ENCODE results near the gene NDUFB10.
A peak's percentile ranks its signal among the peaks of the same experiment; 100 is the strongest.

Gene NDUFB10

DNA sequence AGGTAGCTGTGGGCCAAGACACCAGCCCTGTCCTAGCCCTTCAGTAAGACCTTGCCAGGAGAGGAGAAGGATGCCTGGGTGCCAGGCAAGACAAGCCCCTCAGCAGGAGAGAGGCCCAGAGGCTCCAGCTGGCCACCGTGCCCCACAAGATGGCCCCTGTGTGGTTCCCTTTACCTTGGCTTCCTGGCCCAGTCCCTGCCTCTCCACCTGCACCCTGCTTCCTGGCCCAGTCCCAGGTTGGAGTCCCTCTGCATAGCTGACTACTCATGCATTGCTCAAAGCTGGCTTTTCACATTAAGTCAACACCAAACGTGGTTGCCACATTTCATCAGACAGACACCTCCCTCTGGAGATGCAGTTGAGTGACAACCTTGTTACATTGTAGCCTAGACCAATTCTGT, 34.4 kb downstream of the NDUFB10 start:
- no peak overlapping the region for H3K23ac ChIP-seq (ENCODE audit: low read depth, low read length, poor library complexity)
- H3K18ac ChIP-seq (ENCODE audit: low read length), result no peak overlapping the region
- no peak overlapping the region for H2BK15ac ChIP-seq (ENCODE audit: low read length)
- no peak overlapping the region for H3K14ac ChIP-seq (ENCODE audit: low read length)
- no peak for DNase-seq (ENCODE audit: low spot score)
- H3K4ac ChIP-seq (ENCODE audit: low read length), result no peak overlapping the region
- H2AK5ac ChIP-seq (ENCODE audit: low read depth, low read length), result no peak overlapping the region
- no CpG with 5 or more reads among the region's 2 CpGs for WGBS, 2 donors (ENCODE audit: extremely low coverage in 2 of 2, insufficient read length in 2 of 2, insufficient replicate concordance in 1 of 2)
- H4K91ac ChIP-seq (ENCODE audit: low read depth, low read length, poor library complexity), result no peak overlapping the region
- H3K4me2 ChIP-seq (ENCODE audit: insufficient read depth, low read length, poor library complexity, severe bottlenecking), result no peak overlapping the region
- no peak overlapping the region for H3K9ac ChIP-seq (ENCODE audit: low read depth, low read length, poor library complexity)
- H3K4me1 ChIP-seq (ENCODE audit: control insufficient read depth in 2 of 2, insufficient read depth in 1 of 2, low read depth in 1 of 2, low read length in 2 of 2), result peaks cover 12 to 18% of the 10 kb centered on the region in 2 donors
- H4K8ac ChIP-seq (ENCODE audit: low read depth, low read length), result no peak overlapping the region
- H3K27ac ChIP-seq (replicated peaks; ENCODE audit: low read length), result no peak overlapping the region
- peaks cover 0 to 4% of the 10 kb centered on the region in 2 donors for H3K9me3 ChIP-seq (replicated peaks in 1 of 2; ENCODE audit: control insufficient read depth in 2 of 2, insufficient read depth in 1 of 2, low read depth in 1 of 2, low read length in 2 of 2)
- no peak overlapping the region for H2AFZ ChIP-seq (ENCODE audit: low read length)
- H2BK5ac ChIP-seq (ENCODE audit: low read length), result no peak overlapping the region
- H2BK12ac ChIP-seq (ENCODE audit: low read length), result no peak overlapping the region
- peaks cover 16 to 36% (median 31%) of the 10 kb centered on the region in 3 experiments for H3K27me3 ChIP-seq (ENCODE audit: control insufficient read depth in 3 of 3, insufficient read depth in 3 of 3, low read depth in 1 of 3, low read length in 3 of 3)
- peaks cover 12 to 25% of the 10 kb centered on the region in 2 donors for H3K36me3 ChIP-seq (replicated peaks in 1 of 2; ENCODE audit: control insufficient read depth in 2 of 2, insufficient read depth in 2 of 2, low read length in 2 of 2)
- H3K4me3 ChIP-seq (ENCODE audit: low read length in 2 of 2), result no peak overlapping the region
- no peak overlapping the region for H2BK120ac ChIP-seq (ENCODE audit: low read depth, low read length)
- peaks cover 7% of the 10 kb centered on the region for H3K79me1 ChIP-seq (ENCODE audit: low read depth, low read length)

DNA sequence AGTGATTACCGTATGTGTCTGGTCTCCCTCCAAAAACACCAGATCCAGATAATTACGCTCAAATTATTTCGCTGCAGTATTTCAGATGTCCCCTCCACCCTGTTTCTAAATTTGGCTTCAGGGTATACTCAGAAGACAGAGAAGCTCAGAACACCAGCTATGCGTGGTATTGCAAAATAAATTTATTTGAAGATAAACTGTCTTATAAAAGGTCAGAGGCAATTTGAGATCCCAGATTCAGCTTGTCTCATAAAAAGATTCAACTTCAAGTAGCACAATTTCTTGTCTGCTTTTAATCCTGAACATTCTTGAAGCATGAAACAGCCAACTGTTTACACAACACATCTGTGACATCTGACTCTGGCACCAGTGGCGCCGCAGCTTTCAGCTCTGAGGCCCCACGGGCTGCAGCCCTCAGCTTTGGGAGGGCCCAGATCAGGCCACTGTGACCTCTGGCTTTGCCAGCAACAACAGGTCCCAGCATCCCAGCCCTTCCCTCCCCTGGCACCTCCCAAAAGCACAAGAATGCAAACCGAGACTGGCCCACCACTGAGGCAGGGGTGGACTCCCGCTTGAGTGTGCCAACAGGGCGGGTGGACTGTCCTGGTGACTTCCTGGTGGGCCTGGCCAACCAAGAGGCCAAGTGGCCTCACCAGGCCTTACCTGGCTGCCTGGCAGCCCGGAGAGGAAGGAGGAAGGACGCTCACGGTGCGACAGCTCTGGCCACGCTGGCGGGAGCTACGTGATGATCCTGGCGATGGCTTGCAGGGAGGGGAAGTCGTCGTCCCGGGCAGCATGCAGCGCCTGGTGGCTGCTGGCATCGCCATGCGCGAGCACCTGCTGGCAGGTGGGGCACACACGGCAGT, 38.4 kb downstream of the NDUFB10 start:
- H3K4ac ChIP-seq (ENCODE audit: low read length), result no peak overlapping the region
- no peak overlapping the region for H3K27ac ChIP-seq (replicated peaks; ENCODE audit: low read length)

GRCh38 chr16:1998360-1998835, 39.1 kb downstream of the NDUFB10 start:
- Histone ChIP-seq H3K27me3 (ENCODE audit: control insufficient read depth in 3 of 3, insufficient read depth in 3 of 3, low read depth in 1 of 3, low read length in 3 of 3) (peaks cover 0 to 4% (median 0%) of the 10 kb centered on the region in 3 experiments), H3K9ac (ENCODE audit: low read depth, low read length, poor library complexity) (no peak overlapping the region), H3K4ac (ENCODE audit: low read length) (no peak overlapping the region), H3K4me2 (ENCODE audit: insufficient read depth, low read length, poor library complexity, severe bottlenecking) (no peak overlapping the region), H3K4me3 (ENCODE audit: low read length in 2 of 2) (no peak overlapping the region), H3K27ac (replicated peaks; ENCODE audit: low read length) (no peak overlapping the region), H3K23ac (ENCODE audit: low read depth, low read length, poor library complexity) (no peak overlapping the region), H3K18ac (ENCODE audit: low read length) (no peak overlapping the region), H2BK15ac (ENCODE audit: low read length) (no peak overlapping the region), H3K36me3 (replicated peaks in 1 of 2; ENCODE audit: control insufficient read depth in 2 of 2, insufficient read depth in 2 of 2, low read length in 2 of 2) (peaks cover 41 to 70% of the 10 kb centered on the region in 2 donors), H2BK120ac (ENCODE audit: low read depth, low read length) (no peak overlapping the region), H2BK12ac (ENCODE audit: low read length) (no peak overlapping the region), H2AK5ac (ENCODE audit: low read depth, low read length) (no peak overlapping the region), H2AFZ (ENCODE audit: low read length) (no peak overlapping the region), H3K14ac (ENCODE audit: low read length) (no peak overlapping the region), H4K8ac (ENCODE audit: low read depth, low read length) (no peak overlapping the region), H3K9me3 (replicated peaks in 1 of 2; ENCODE audit: control insufficient read depth in 2 of 2, insufficient read depth in 1 of 2, low read depth in 1 of 2, low read length in 2 of 2) (no peaks in the 10 kb centered on the region), H2BK5ac (ENCODE audit: low read length) (no peak overlapping the region), H3K4me1 (ENCODE audit: control insufficient read depth in 2 of 2, insufficient read depth in 1 of 2, low read depth in 1 of 2, low read length in 2 of 2) (no peaks in the 10 kb centered on the region), H3K79me1 (ENCODE audit: low read depth, low read length) (peaks cover 18% of the 10 kb centered on the region), H4K91ac (ENCODE audit: low read depth, low read length, poor library complexity) (no peak overlapping the region)
- DNase-seq (ENCODE audit: low spot score), result no peak
- no CpG with 5 or more reads among the region's 27 CpGs for WGBS, 2 donors (ENCODE audit: extremely low coverage in 2 of 2, insufficient read length in 2 of 2, insufficient replicate concordance in 1 of 2)

More for the DNA sequence above, 38.4 kb downstream of the NDUFB10 start:
- H3K27me3 ChIP-seq (ENCODE audit: control insufficient read depth in 3 of 3, insufficient read depth in 3 of 3, low read depth in 1 of 3, low read length in 3 of 3), result peaks cover 0 to 5% (median 0%) of the 10 kb centered on the region in 3 experiments
- H2AFZ ChIP-seq (ENCODE audit: low read length), result no peak overlapping the region
- no peak overlapping the region for H2BK12ac ChIP-seq (ENCODE audit: low read length)
- H4K8ac ChIP-seq (ENCODE audit: low read depth, low read length), result no peak overlapping the region
- H3K4me1 ChIP-seq (ENCODE audit: control insufficient read depth in 2 of 2, insufficient read depth in 1 of 2, low read depth in 1 of 2, low read length in 2 of 2), result no peaks in the 10 kb centered on the region
- DNase-seq (ENCODE audit: low spot score), result no peak
- H3K9me3 ChIP-seq (replicated peaks in 1 of 2; ENCODE audit: control insufficient read depth in 2 of 2, insufficient read depth in 1 of 2, low read depth in 1 of 2, low read length in 2 of 2), result no peaks in the 10 kb centered on the region
- H3K9ac ChIP-seq (ENCODE audit: low read depth, low read length, poor library complexity), result no peak overlapping the region
- no peak overlapping the region for H2AK5ac ChIP-seq (ENCODE audit: low read depth, low read length)
- H3K36me3 ChIP-seq (replicated peaks in 1 of 2; ENCODE audit: control insufficient read depth in 2 of 2, insufficient read depth in 2 of 2, low read length in 2 of 2), result peaks cover 40 to 63% of the 10 kb centered on the region in 2 donors
- peaks cover 15% of the 10 kb centered on the region for H3K79me1 ChIP-seq (ENCODE audit: low read depth, low read length)
- no peak overlapping the region for H3K4me3 ChIP-seq (ENCODE audit: low read length in 2 of 2)
- no peak overlapping the region for H4K91ac ChIP-seq (ENCODE audit: low read depth, low read length, poor library complexity)
- peak overlapping the region; percentile 17 for H3K18ac ChIP-seq (ENCODE audit: low read length)
- no peak overlapping the region for H3K14ac ChIP-seq (ENCODE audit: low read length)
- no peak overlapping the region for H3K23ac ChIP-seq (ENCODE audit: low read depth, low read length, poor library complexity)
- no CpG with 5 or more reads among the region's 26 CpGs for WGBS, 2 donors (ENCODE audit: extremely low coverage in 2 of 2, insufficient read length in 2 of 2, insufficient replicate concordance in 1 of 2)
- H2BK5ac ChIP-seq (ENCODE audit: low read length), result no peak overlapping the region
- H2BK15ac ChIP-seq (ENCODE audit: low read length), result no peak overlapping the region
- no peak overlapping the region for H3K4me2 ChIP-seq (ENCODE audit: insufficient read depth, low read length, poor library complexity, severe bottlenecking)
- H2BK120ac ChIP-seq (ENCODE audit: low read depth, low read length), result no peak overlapping the region
